ENCODE results near the gene SEZ6L2. TPM values are rescaled to one million over a fixed set of nuclear protein-coding genes. Genes with fewer than 3 reads are reported as not detected.

The SEZ6L2 gene
- total and polyA plus RNA-seq, 2 of the 13 experiments (the other 11 are each of a cell fraction or from before 2014, with no cell fraction given) = 14.9 to 16.9 TPM

GRCh38 chr16:29830774-29831173, 68.6 kb downstream of the SEZ6L2 start:
- Histone ChIP-seq H3K9me3 (ENCODE audit: low read length) (no peaks in the 10 kb centered on the region), H3K4me1 (ENCODE audit: insufficient read depth, low read length) (peaks cover 49% of the 10 kb centered on the region), H3K27ac (ENCODE audit: extremely low read length, insufficient read depth, low read length) (no peak overlapping the region), H3K4me3 (replicated peaks in 1 of 3; ENCODE audit: insufficient read depth in 1 of 3, low read depth in 2 of 3, low read length in 3 of 3) (no peak overlapping the region), H2AFZ (ENCODE audit: low read length) (no peak overlapping the region), H4K20me1 (ENCODE audit: insufficient read depth, low read length) (no peaks in the 10 kb centered on the region), H3K36me3 (replicated peaks in 1 of 2; ENCODE audit: control insufficient read depth in 1 of 2, insufficient read depth in 2 of 2, low read length in 2 of 2) (peaks cover 4 to 8% of the 10 kb centered on the region in 2 experiments; a peak in 3 of 5 replicates), H3K4me2 (ENCODE audit: low read depth, low read length) (no peak overlapping the region), H3K9ac (ENCODE audit: insufficient read depth, low read depth, low read length) (no peak overlapping the region), H3K27me3 (ENCODE audit: control insufficient read depth in 1 of 2, insufficient read depth in 2 of 2, low read length in 2 of 2) (no peaks in the 10 kb centered on the region), H3K79me2 (ENCODE audit: insufficient read depth, low read length) (no peaks in the 10 kb centered on the region)
- CTCF ChIA-PET (ENCODE audit: low intra/inter-chr PET ratio, low total read pairs) = no interaction called here
- WGBS (ENCODE audit: low lambda C conversion rate) = 98% methylated on average over 11 of the region's 11 CpGs
- TF ChIP-seq ZFX (CRISPR knock-in tag; IDR thresholded peaks at IDR 0.05; ENCODE audit: low read depth) = no peak
- TF ChIP-seq ZNF343 (CRISPR knock-in tag; IDR thresholded peaks at IDR 0.05) = no peak
- TF ChIP-seq ZFP62 (CRISPR knock-in tag; IDR thresholded peaks at IDR 0.05) = no peak
- TF ChIP-seq JDP2 (CRISPR knock-in tag; IDR thresholded peaks at IDR 0.05; ENCODE audit: borderline replicate concordance) = no peak
- no peak for TF ChIP-seq SRSF9 (IDR thresholded peaks at IDR 0.05; ENCODE audit: borderline replicate concordance, insufficient read depth, low read depth, low read length, poor library complexity, severe bottlenecking)
- TF ChIP-seq NR1H2 (CRISPR knock-in tag; IDR thresholded peaks at IDR 0.05; ENCODE audit: borderline replicate concordance, low read depth) = no peak
- no peak for TF ChIP-seq HNF4G (IDR thresholded peaks at IDR 0.05; ENCODE audit: borderline replicate concordance, low read depth, low read length)
- TF ChIP-seq HNF4G (CRISPR knock-in tag; IDR thresholded peaks at IDR 0.05; ENCODE audit: borderline replicate concordance, low read depth) = no peak
- TF ChIP-seq ZNF337 (CRISPR knock-in tag; IDR thresholded peaks at IDR 0.05; ENCODE audit: borderline replicate concordance, low read depth) = no peak
- no peak for TF ChIP-seq SATB2 (CRISPR knock-in tag; IDR thresholded peaks at IDR 0.05)
- TF ChIP-seq ATM (IDR thresholded peaks at IDR 0.05; ENCODE audit: borderline replicate concordance) = no peak
- TF ChIP-seq ZNF784 (CRISPR knock-in tag; IDR thresholded peaks at IDR 0.05; ENCODE audit: borderline replicate concordance) = no peak
- no peak for TF ChIP-seq TOE1 (CRISPR knock-in tag; IDR thresholded peaks at IDR 0.05)
- TF ChIP-seq ZNF619 (CRISPR knock-in tag; IDR thresholded peaks at IDR 0.05) = no peak
- TF ChIP-seq ZNF850 (CRISPR knock-in tag; conservative IDR thresholded peaks at IDR 0.05) = no peak
- TF ChIP-seq TCF7 (IDR thresholded peaks at IDR 0.05; ENCODE audit: low read depth) = no peak
- TF ChIP-seq KAT8 (CRISPR knock-in tag; IDR thresholded peaks at IDR 0.05) = no peak
- TF ChIP-seq ASH2L (IDR thresholded peaks at IDR 0.05; ENCODE audit: insufficient read length, low read depth, low read length) = no peak
- no peak for ATAC-seq
- in situ Hi-C loops (cut with HindIII; ENCODE audit: extremely low pct_ligation_motif_present, low pct_unique_long_range_greater_than_20kb) (no loop called here), intact Hi-C loops (cut with micrococcal nuclease; ENCODE audit: unreplicated experiment) (no loop called here)
- no peak for DNase-seq (ENCODE audit: low spot score)
- POLR2A ChIA-PET = no interaction called here
- BruUV-seq (replicated peaks) = no TSS peak
- FAIRE-seq = no peak

Data from HepG2 (cell line).